ENCODE measurements around the gene TNFRSF8. TPM values are rescaled to one million over a fixed set of nuclear protein-coding genes. Genes with fewer than 3 reads are reported as not detected.

Gene TNFRSF8
- total RNA-seq, 5 donors from 2014 or later (not counting 1 experiment from before 2014, with no cell fraction given): 0.20 to 0.53 (median 0.33) TPM; not detected in 1

- DNase-seq (peak in 4 of 35 experiments; percentile 6 to 21 (median 12)), ATAC-seq (replicated peaks in 1 of 4) (peak in 2 of 4 experiments; percentile 1 to 3)
- Histone ChIP-seq H3K27me3 (replicated peaks in 1 of 2; ENCODE audit: control insufficient read depth in 2 of 2, extremely low read depth in 1 of 2, insufficient read depth in 2 of 2, low read length in 1 of 2) (no peaks in the 10 kb centered on the region), H3K36me3 (ENCODE audit: control insufficient read depth in 2 of 2, extremely low read depth in 1 of 2, insufficient read depth in 1 of 2, low read length in 1 of 2) (peaks cover 6 to 14% of the 10 kb centered on the region in 2 donors), H3K27ac (ENCODE audit: low read length) (peak overlapping the region; percentile 57), H3K4me1 (ENCODE audit: control insufficient read depth in 1 of 2, extremely low read depth in 1 of 2, insufficient read depth in 2 of 2, low read length in 2 of 2) (peaks cover 5 to 30% of the 10 kb centered on the region in 2 experiments), H3K4me3 (ENCODE audit: control insufficient read depth in 1 of 2, extremely low read depth in 1 of 2, low read length in 1 of 2) (peak overlapping the region; percentile 75 to 92), H3K9me3 (no peaks in the 10 kb centered on the region)
- peak overlapping the region; percentile 49 to 87 for H3K27ac Mint-ChIP-seq
- peaks cover 7 to 18% (median 13%) of the 10 kb centered on the region in 3 donors for H3K4me1 Mint-ChIP-seq
- H3K27me3 Mint-ChIP-seq: no peaks in the 10 kb centered on the region
- H3K4me3 Mint-ChIP-seq: peak overlapping the region; percentile 84 to 90 (median 85)
- WGBS (ENCODE audit: insufficient coverage): 0% methylated on average over 2 of the region's 12 CpGs
- H3K36me3 Mint-ChIP-seq: peaks cover 14% of the 10 kb centered on the region
- no peaks in the 10 kb centered on the region for H3K9me3 Mint-ChIP-seq
- CTCF ChIA-PET: no interaction called here
- POLR2A ChIA-PET: interaction anchor here in 1 of 2 donors (0.6 to 1.9 kb wide), 4 partner anchors 58 to 112 kb away, joined by 3 to 26 read pairs (median 8); no protein-coding TSS in a partner anchor
Observed at GRCh38 chr1:12019858-12020509, 43.1 kb upstream of the TNFRSF8 start.

- no peaks in the 10 kb centered on the region for H3K9me3 Mint-ChIP-seq
- H3K4me1 Mint-ChIP-seq: peaks cover 7 to 18% (median 13%) of the 10 kb centered on the region in 3 donors
- H3K4me3 Mint-ChIP-seq: peak overlapping the region in 1 of 3 donors; percentile 9
- Histone ChIP-seq H3K27ac (ENCODE audit: low read length) (no peak overlapping the region), H3K4me1 (ENCODE audit: control insufficient read depth in 1 of 2, extremely low read depth in 1 of 2, insufficient read depth in 2 of 2, low read length in 2 of 2) (peaks cover 5 to 30% of the 10 kb centered on the region in 2 experiments), H3K27me3 (replicated peaks in 1 of 2; ENCODE audit: control insufficient read depth in 2 of 2, extremely low read depth in 1 of 2, insufficient read depth in 2 of 2, low read length in 1 of 2) (no peaks in the 10 kb centered on the region), H3K9me3 (no peaks in the 10 kb centered on the region), H3K4me3 (ENCODE audit: control insufficient read depth in 1 of 2, extremely low read depth in 1 of 2, low read length in 1 of 2) (no peak overlapping the region), H3K36me3 (ENCODE audit: control insufficient read depth in 2 of 2, extremely low read depth in 1 of 2, insufficient read depth in 1 of 2, low read length in 1 of 2) (peaks cover 14 to 20% of the 10 kb centered on the region in 2 donors)
- H3K36me3 Mint-ChIP-seq: peaks cover 25% of the 10 kb centered on the region
- no peak overlapping the region for H3K27ac Mint-ChIP-seq
- 87% methylated on average over 4 of the region's 9 CpGs for WGBS (ENCODE audit: insufficient coverage)
- no peak for DNase-seq
- ChIA-PET CTCF (no interaction called here), POLR2A (no interaction called here)
- no peaks in the 10 kb centered on the region for H3K27me3 Mint-ChIP-seq
- ATAC-seq (replicated peaks in 1 of 4): no peak
Observed at GRCh38 chr1:12021616-12022015, 41.5 kb upstream of the TNFRSF8 start.

GRCh38 chr1:12022036-12022435, 41.1 kb upstream of the TNFRSF8 start:
- H3K4me1 ChIP-seq (ENCODE audit: control insufficient read depth in 1 of 2, extremely low read depth in 1 of 2, insufficient read depth in 2 of 2, low read length in 2 of 2): peaks cover 5 to 30% of the 10 kb centered on the region in 2 experiments
- ChIA-PET POLR2A (no interaction called here), CTCF (interaction anchor here in 1 of 2 donors (0.7 kb wide), 1 partner anchor 9 kb away, joined by 4 read pairs; no protein-coding TSS in a partner anchor)
- H3K4me3 ChIP-seq (ENCODE audit: control insufficient read depth in 1 of 2, extremely low read depth in 1 of 2, low read length in 1 of 2): no peak overlapping the region
- WGBS (ENCODE audit: insufficient coverage): 88% methylated on average over 14 of the region's 14 CpGs
- H3K9me3 ChIP-seq: no peaks in the 10 kb centered on the region
- peaks cover 15 to 22% of the 10 kb centered on the region in 2 donors for H3K36me3 ChIP-seq (ENCODE audit: control insufficient read depth in 2 of 2, extremely low read depth in 1 of 2, insufficient read depth in 1 of 2, low read length in 1 of 2)
- H3K27me3 Mint-ChIP-seq: no peaks in the 10 kb centered on the region
- ATAC-seq (replicated peaks in 1 of 4): no peak
- no peaks in the 10 kb centered on the region for H3K9me3 Mint-ChIP-seq
- no peak overlapping the region for H3K27ac ChIP-seq (ENCODE audit: low read length)
- peaks cover 0 to under 1% of the 10 kb centered on the region in 2 experiments for H3K27me3 ChIP-seq (replicated peaks in 1 of 2; ENCODE audit: control insufficient read depth in 2 of 2, extremely low read depth in 1 of 2, insufficient read depth in 2 of 2, low read length in 1 of 2)
- peaks cover 7 to 18% (median 13%) of the 10 kb centered on the region in 3 donors for H3K4me1 Mint-ChIP-seq
- no peak overlapping the region for H3K4me3 Mint-ChIP-seq
- no peak for DNase-seq
- peaks cover 29% of the 10 kb centered on the region for H3K36me3 Mint-ChIP-seq
- no peak overlapping the region for H3K27ac Mint-ChIP-seq

- Mint-ChIP-seq H3K9me3 (no peaks in the 10 kb centered on the region), H3K4me3 (no peak overlapping the region), H3K27ac (no peak overlapping the region), H3K4me1 (peaks cover 0 to 2% (median 1%) of the 10 kb centered on the region in 3 donors), H3K27me3 (no peaks in the 10 kb centered on the region), H3K36me3 (peaks cover 40% of the 10 kb centered on the region)
- Histone ChIP-seq H3K9me3 (no peaks in the 10 kb centered on the region), H3K4me3 (ENCODE audit: control insufficient read depth in 1 of 2, extremely low read depth in 1 of 2, low read length in 1 of 2) (no peak overlapping the region), H3K4me1 (ENCODE audit: control insufficient read depth in 1 of 2, extremely low read depth in 1 of 2, insufficient read depth in 2 of 2, low read length in 2 of 2) (peaks cover 0 to 7% of the 10 kb centered on the region in 2 experiments), H3K36me3 (ENCODE audit: control insufficient read depth in 2 of 2, extremely low read depth in 1 of 2, insufficient read depth in 1 of 2, low read length in 1 of 2) (peaks cover 23 to 55% of the 10 kb centered on the region in 2 donors), H3K27me3 (replicated peaks in 1 of 2; ENCODE audit: control insufficient read depth in 2 of 2, extremely low read depth in 1 of 2, insufficient read depth in 2 of 2, low read length in 1 of 2) (peaks cover 0 to 2% of the 10 kb centered on the region in 2 experiments), H3K27ac (ENCODE audit: low read length) (no peak overlapping the region)
- over 99% methylated on average over 8 of the region's 10 CpGs for WGBS (ENCODE audit: insufficient coverage)
- DNase-seq (no peak), ATAC-seq (replicated peaks in 1 of 4) (no peak)
- ChIA-PET CTCF (no interaction called here), POLR2A (no interaction called here)
Observed at GRCh38 chr1:12026586-12026985, 36.5 kb upstream of the TNFRSF8 start.

- POLR2A ChIA-PET: no interaction called here
- H3K27ac Mint-ChIP-seq: peak overlapping the region in 1 of 2 donors; percentile 28
- H3K4me1 Mint-ChIP-seq: peaks cover 0 to 2% (median 0%) of the 10 kb centered on the region in 3 donors
- Histone ChIP-seq H3K4me3 (ENCODE audit: control insufficient read depth in 1 of 2, extremely low read depth in 1 of 2, low read length in 1 of 2) (no peak overlapping the region), H3K36me3 (ENCODE audit: control insufficient read depth in 2 of 2, extremely low read depth in 1 of 2, insufficient read depth in 1 of 2, low read length in 1 of 2) (peaks cover 23 to 50% of the 10 kb centered on the region in 2 donors), H3K9me3 (no peaks in the 10 kb centered on the region), H3K27ac (ENCODE audit: low read length) (no peak overlapping the region), H3K4me1 (ENCODE audit: control insufficient read depth in 1 of 2, extremely low read depth in 1 of 2, insufficient read depth in 2 of 2, low read length in 2 of 2) (no peaks in the 10 kb centered on the region), H3K27me3 (replicated peaks in 1 of 2; ENCODE audit: control insufficient read depth in 2 of 2, extremely low read depth in 1 of 2, insufficient read depth in 2 of 2, low read length in 1 of 2) (peaks cover 0 to 2% of the 10 kb centered on the region in 2 experiments)
- CTCF ChIA-PET: interaction anchor here in 1 of 2 donors (0.6 kb wide), 1 partner anchor 132 kb away, joined by 3 read pairs; no protein-coding TSS in a partner anchor
- H3K27me3 Mint-ChIP-seq: no peaks in the 10 kb centered on the region
- WGBS (ENCODE audit: insufficient coverage): 84% methylated on average over 7 of the region's 8 CpGs
- ATAC-seq (replicated peaks in 1 of 4) (no peak), DNase-seq (no peak)
- peaks cover 36% of the 10 kb centered on the region for H3K36me3 Mint-ChIP-seq
- H3K9me3 Mint-ChIP-seq: no peaks in the 10 kb centered on the region
- no peak overlapping the region for H3K4me3 Mint-ChIP-seq
Observed at GRCh38 chr1:12028248-12028647, 34.9 kb upstream of the TNFRSF8 start.

GRCh38 chr1:12028957-12029511, 34.1 kb upstream of the TNFRSF8 start:
- POLR2A ChIA-PET: no interaction called here
- Histone ChIP-seq H3K27ac (ENCODE audit: low read length) (no peak overlapping the region), H3K9me3 (no peaks in the 10 kb centered on the region), H3K36me3 (ENCODE audit: control insufficient read depth in 2 of 2, extremely low read depth in 1 of 2, insufficient read depth in 1 of 2, low read length in 1 of 2) (peaks cover 23 to 47% of the 10 kb centered on the region in 2 donors), H3K27me3 (replicated peaks in 1 of 2; ENCODE audit: control insufficient read depth in 2 of 2, extremely low read depth in 1 of 2, insufficient read depth in 2 of 2, low read length in 1 of 2) (peaks cover 0 to 2% of the 10 kb centered on the region in 2 experiments), H3K4me1 (ENCODE audit: control insufficient read depth in 1 of 2, extremely low read depth in 1 of 2, insufficient read depth in 2 of 2, low read length in 2 of 2) (no peaks in the 10 kb centered on the region), H3K4me3 (ENCODE audit: control insufficient read depth in 1 of 2, extremely low read depth in 1 of 2, low read length in 1 of 2) (no peak overlapping the region)
- WGBS (ENCODE audit: insufficient coverage): 98% methylated on average over 17 of the region's 19 CpGs
- CTCF ChIA-PET: interaction anchor here in 1 of 2 donors (0.6 kb wide), 1 partner anchor 133 kb away, joined by 3 read pairs; no protein-coding TSS in a partner anchor
- H3K27ac Mint-ChIP-seq: no peak overlapping the region
- DNase-seq (no peak), ATAC-seq (replicated peaks in 1 of 4) (no peak)
- peaks cover 0 to 2% (median 0%) of the 10 kb centered on the region in 3 donors for H3K4me1 Mint-ChIP-seq
- H3K36me3 Mint-ChIP-seq: peaks cover 34% of the 10 kb centered on the region
- H3K9me3 Mint-ChIP-seq: no peaks in the 10 kb centered on the region
- no peaks in the 10 kb centered on the region for H3K27me3 Mint-ChIP-seq
- no peak overlapping the region for H3K4me3 Mint-ChIP-seq
